GM12878 (cell line): ENCODE results near the gene NAV3.

Experiments used
- CBX5 ChIP-seq: sonication (generic); IDR thresholded peaks from 2 replicates; pipeline ENCODE4 v1.6.1; 2016; ENCODE audit warnings: low read depth, moderate library complexity, mild to moderate bottlenecking, inconsistent platforms
- CTCF ChIP-seq, 3 experiments: IDR thresholded peaks in 2 of 3; conservative IDR thresholded peaks in 1 of 3; 2 replicates each; pipeline ENCODE4 v1.5.1; 2011; ENCODE audit warnings: low read depth in 3 of 3, low read length in 3 of 3, mild to moderate bottlenecking in 3 of 3, control low read depth in 2 of 3, moderate library complexity in 2 of 3, inconsistent platforms in 1 of 3, mixed read lengths in 1 of 3; ENCODE audit not compliant: control insufficient read depth in 2 of 3, insufficient read depth in 1 of 3; ENCODE audit errors: extremely low read depth in 1 of 3
- E2F4 ChIP-seq: IDR thresholded peaks from 2 replicates; pipeline ENCODE4 v1.6.1; 2012; ENCODE audit warnings: low read depth, low read length, improper control_type of control experiment
- PBX3 ChIP-seq: IDR thresholded peaks from 2 replicates; pipeline ENCODE4 v1.6.1; 2011; ENCODE audit warnings: mild to moderate bottlenecking, low read depth, low read length, moderate library complexity; ENCODE audit not compliant: insufficient replicate concordance
- POLR2A ChIP-seq: IDR thresholded peaks from 2 replicates; pipeline ENCODE4 v1.6.1; 2011; ENCODE audit warnings: low read depth, mild to moderate bottlenecking, low read length
- POLR2AphosphoS5 ChIP-seq: IDR thresholded peaks from 2 replicates; pipeline ENCODE4 v1.6.1; 2011; ENCODE audit warnings: mild to moderate bottlenecking, low read length, inconsistent platforms
- SMC3 ChIP-seq: IDR thresholded peaks from 2 replicates; pipeline ENCODE4 v1.6.1; 2011; ENCODE audit warnings: low read length, improper control_type of control experiment, borderline replicate concordance
- TCF7 ChIP-seq: IDR thresholded peaks from 2 replicates; pipeline ENCODE4 v1.6.1; 2014; ENCODE audit warnings: antibody characterized with exemption, borderline replicate concordance

- TF ChIP-seq CBX5 (no peak), SMC3 (no peak), TCF7 (no peak), POLR2AphosphoS5 (no peak), POLR2A (no peak), CTCF (IDR thresholded peaks at IDR 0.05 in 2 of 3, conservative IDR thresholded peaks at IDR 0.05 in 1 of 3; ENCODE audit: control insufficient read depth in 2 of 3, extremely low read depth in 1 of 3, insufficient read depth in 1 of 3, low read depth in 3 of 3, low read length in 3 of 3) (no peak), E2F4 (no peak), PBX3 (no peak)
Observed at GRCh38 chr12:78005094-78005492, 174.4 kb downstream of the NAV3 start.
